ENCODE results near the gene HELZ2.

Gene HELZ2

GRCh38 chr20:63536997-63537524 is 37.0 kb downstream of the HELZ2 start, which contains the start of gene PTK6:
Gene PTK6, minus strand, starts transcription at chr20:63537376. Its CDS starts 62 bp downstream, at chr20:63537314.
- no peak for TF ChIP-seq CTCF (IDR thresholded peaks at IDR 0.05)

GRCh38 chr20:63536241-63536977 is 37.6 kb downstream of the HELZ2 start:
- TF ChIP-seq CTCF (IDR thresholded peaks at IDR 0.05) = no peak

- TF ChIP-seq CTCF (IDR thresholded peaks at IDR 0.05) = no peak
Measured at GRCh38 chr20:63534831-63535651, 39.0 kb downstream of the HELZ2 start.

GRCh38 chr20:63534427-63534830 is 39.6 kb downstream of the HELZ2 start:
- no peak for TF ChIP-seq CTCF (IDR thresholded peaks at IDR 0.05)

- no peak for TF ChIP-seq CTCF (IDR thresholded peaks at IDR 0.05)
Measured at GRCh38 chr20:63533871-63534393, 40.1 kb downstream of the HELZ2 start.

GRCh38 chr20:63533388-63533787 is 40.7 kb downstream of the HELZ2 start:
- no peak for TF ChIP-seq CTCF (IDR thresholded peaks at IDR 0.05)

- no peak for TF ChIP-seq CTCF (IDR thresholded peaks at IDR 0.05)
Measured at GRCh38 chr20:63532449-63532971, 41.5 kb downstream of the HELZ2 start.

All from LNCAP (cell line).